Lower leg skin (tissue), 3 donors: ENCODE measurements around the gene PKDCC.

Experiments
- CTCF ChIP-seq, 3 donors: fragments of 450-650 bp; IDR thresholded peaks; one replicate each; pipeline ENCODE4 v1.5.1; 2016; ENCODE audit warnings: antibody characterized with exemption in 3 of 3, mild to moderate bottlenecking in 3 of 3, moderate library complexity in 2 of 3
- POLR2A ChIP-seq, 2 donors: fragments of 450-650 bp; IDR thresholded peaks; one replicate each; pipeline ENCODE4 v1.6.1; 2016 to 2017; ENCODE audit warnings: antibody characterized with exemption in 2 of 2, mild to moderate bottlenecking in 1 of 2, moderate library complexity in 1 of 2

GRCh38 chr2:42061839-42062238 lies 14.0 kb downstream of the PKDCC start:
- TF ChIP-seq CTCF (IDR thresholded peaks at IDR 0.05) (no peak), POLR2A (IDR thresholded peaks at IDR 0.05) (no peak)
